IMR-90 (cell line): ENCODE results near the gene NR4A3.
A peak's percentile ranks its signal among the peaks of the same experiment; 100 is the strongest.

ENCODE experiments used
- BHLHE40 ChIP-seq: fragments of 150-350 bp; IDR thresholded peaks from 2 replicates; pipeline ENCODE4 v1.6.1; 2016; ENCODE audit warnings: mild to moderate bottlenecking, low read depth, low read length
- CEBPB ChIP-seq: IDR thresholded peaks from 2 replicates; pipeline ENCODE4 v1.6.1; 2012; ENCODE audit warnings: low read depth, low read length, improper control_type of control experiment
- CHD1 ChIP-seq: IDR thresholded peaks from 2 replicates; pipeline ENCODE4 v1.6.1; 2012; ENCODE audit warnings: low read depth, low read length, improper control_type of control experiment
- MAFK ChIP-seq: IDR thresholded peaks from 2 replicates; pipeline ENCODE4 v1.6.1; 2012; ENCODE audit warnings: low read depth, low read length, improper control_type of control experiment
- MAZ ChIP-seq: IDR thresholded peaks from 2 replicates; pipeline ENCODE4 v1.6.1; 2012; ENCODE audit warnings: low read depth, mild to moderate bottlenecking, low read length, improper control_type of control experiment, moderate library complexity, borderline replicate concordance
- MXI1 ChIP-seq: IDR thresholded peaks from 2 replicates; pipeline ENCODE4 v1.6.1; 2012; ENCODE audit warnings: low read depth, mild to moderate bottlenecking, low read length, moderate library complexity, borderline replicate concordance
- NFE2L2 ChIP-seq: fragments of 150-350 bp; IDR thresholded peaks from 2 replicates; pipeline ENCODE4 v1.6.1; 2016; ENCODE audit warnings: low read depth, mild to moderate bottlenecking, low read length
- POLR2A ChIP-seq: IDR thresholded peaks from 2 replicates; pipeline ENCODE4 v1.6.1; 2012; ENCODE audit warnings: mild to moderate bottlenecking, low read depth, low read length
- RFX5 ChIP-seq: IDR thresholded peaks from 2 replicates; pipeline ENCODE4 v1.8.0; 2012; ENCODE audit warnings: low read depth, mild to moderate bottlenecking, low read length, moderate library complexity
- SMC3 ChIP-seq: fragments of 150-350 bp; IDR thresholded peaks from 2 replicates; pipeline ENCODE4 v1.6.1; 2016; ENCODE audit warnings: low read depth, mild to moderate bottlenecking, antibody characterized with exemption, low read length, moderate library complexity
- TF ChIP-seq, protein P1 (sequence below): conservative IDR thresholded peaks from 2 replicates; pipeline ENCODE4 v1.5.1; 2012; ENCODE audit warnings: mild to moderate bottlenecking, low read depth, low read length, improper control_type of control experiment
- TF ChIP-seq, protein P2 (sequence below): fragments of 150-350 bp; IDR thresholded peaks from 2 replicates; pipeline ENCODE4 v1.6.1; 2016; ENCODE audit warnings: low read depth, mild to moderate bottlenecking, low read length, moderate library complexity, borderline replicate concordance
- TF ChIP-seq, protein P3 (sequence below): fragments of 150-350 bp; IDR thresholded peaks from 2 replicates; pipeline ENCODE4 v1.6.1; 2017; ENCODE audit warnings: mild to moderate bottlenecking, antibody characterized with exemption, low read length, low read depth

GRCh38 chr9:99820685-99821395 lies 845 bp upstream of the NR4A3 start:
- TF ChIP-seq CEBPB (peak; percentile 77; the same call in 1 of the 2 replicates), BHLHE40 (peak; percentile 82), RFX5 (no peak), MXI1 (peak; percentile 91; the same call in 1 of the 2 replicates), CHD1 (peak; percentile 52; the same call in 1 of the 2 replicates), POLR2A (peak; percentile 88), MAZ (no peak), SMC3 (no peak), NFE2L2 (no peak), MAFK (peak; percentile 3; the same call in 1 of the 2 replicates)
- TF ChIP-seq, protein P1, sequence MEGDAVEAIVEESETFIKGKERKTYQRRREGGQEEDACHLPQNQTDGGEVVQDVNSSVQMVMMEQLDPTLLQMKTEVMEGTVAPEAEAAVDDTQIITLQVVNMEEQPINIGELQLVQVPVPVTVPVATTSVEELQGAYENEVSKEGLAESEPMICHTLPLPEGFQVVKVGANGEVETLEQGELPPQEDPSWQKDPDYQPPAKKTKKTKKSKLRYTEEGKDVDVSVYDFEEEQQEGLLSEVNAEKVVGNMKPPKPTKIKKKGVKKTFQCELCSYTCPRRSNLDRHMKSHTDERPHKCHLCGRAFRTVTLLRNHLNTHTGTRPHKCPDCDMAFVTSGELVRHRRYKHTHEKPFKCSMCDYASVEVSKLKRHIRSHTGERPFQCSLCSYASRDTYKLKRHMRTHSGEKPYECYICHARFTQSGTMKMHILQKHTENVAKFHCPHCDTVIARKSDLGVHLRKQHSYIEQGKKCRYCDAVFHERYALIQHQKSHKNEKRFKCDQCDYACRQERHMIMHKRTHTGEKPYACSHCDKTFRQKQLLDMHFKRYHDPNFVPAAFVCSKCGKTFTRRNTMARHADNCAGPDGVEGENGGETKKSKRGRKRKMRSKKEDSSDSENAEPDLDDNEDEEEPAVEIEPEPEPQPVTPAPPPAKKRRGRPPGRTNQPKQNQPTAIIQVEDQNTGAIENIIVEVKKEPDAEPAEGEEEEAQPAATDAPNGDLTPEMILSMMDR, result no peak
- TF ChIP-seq, protein P2, sequence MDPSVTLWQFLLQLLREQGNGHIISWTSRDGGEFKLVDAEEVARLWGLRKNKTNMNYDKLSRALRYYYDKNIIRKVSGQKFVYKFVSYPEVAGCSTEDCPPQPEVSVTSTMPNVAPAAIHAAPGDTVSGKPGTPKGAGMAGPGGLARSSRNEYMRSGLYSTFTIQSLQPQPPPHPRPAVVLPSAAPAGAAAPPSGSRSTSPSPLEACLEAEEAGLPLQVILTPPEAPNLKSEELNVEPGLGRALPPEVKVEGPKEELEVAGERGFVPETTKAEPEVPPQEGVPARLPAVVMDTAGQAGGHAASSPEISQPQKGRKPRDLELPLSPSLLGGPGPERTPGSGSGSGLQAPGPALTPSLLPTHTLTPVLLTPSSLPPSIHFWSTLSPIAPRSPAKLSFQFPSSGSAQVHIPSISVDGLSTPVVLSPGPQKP, result no peak
- TF ChIP-seq, protein P3, sequence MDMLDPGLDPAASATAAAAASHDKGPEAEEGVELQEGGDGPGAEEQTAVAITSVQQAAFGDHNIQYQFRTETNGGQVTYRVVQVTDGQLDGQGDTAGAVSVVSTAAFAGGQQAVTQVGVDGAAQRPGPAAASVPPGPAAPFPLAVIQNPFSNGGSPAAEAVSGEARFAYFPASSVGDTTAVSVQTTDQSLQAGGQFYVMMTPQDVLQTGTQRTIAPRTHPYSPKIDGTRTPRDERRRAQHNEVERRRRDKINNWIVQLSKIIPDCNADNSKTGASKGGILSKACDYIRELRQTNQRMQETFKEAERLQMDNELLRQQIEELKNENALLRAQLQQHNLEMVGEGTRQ, result 0 out of 2 replicates have a peak, but pooled peaks have one; percentile 33
